Choroid plexus epithelial cell (primary cell): ENCODE measurements around the gene BUB1.

ENCODE experiments used
- DNase-seq: peaks from one replicate; pipeline ENCODE4 v3.0.0-alpha.2; 2010; ENCODE audit warnings: low read depth
- H3K4me3 ChIP-seq: 2 replicates; pipeline ENCODE4 v1.5.1; 2011; ENCODE audit warnings: low read depth, mild to moderate bottlenecking, control low read depth, low read length, moderate library complexity
- CTCF ChIP-seq: conservative IDR thresholded peaks from 2 replicates; pipeline ENCODE4 v1.5.1; 2011; ENCODE audit warnings: low read depth, mild to moderate bottlenecking, control low read depth, inconsistent platforms, low read length, moderate library complexity

Gene BUB1

GRCh38 chr2:110657724-110658305 is 20.0 kb downstream of the BUB1 start:
- no peak for DNase-seq
- no peak overlapping the region for H3K4me3 ChIP-seq

GRCh38 chr2:110655701-110656100 is 22.2 kb downstream of the BUB1 start:
- no peak overlapping the region for H3K4me3 ChIP-seq
- TF ChIP-seq CTCF, result no peak
- DNase-seq, result peak; percentile 60

More at GRCh38 chr2:110657724-110658305, 20.0 kb downstream of the BUB1 start:
- TF ChIP-seq CTCF, result no peak

- H3K4me3 ChIP-seq, result no peak overlapping the region
- TF ChIP-seq CTCF, result no peak
- no peak for DNase-seq
Measured at GRCh38 chr2:110653861-110654260, 24.0 kb downstream of the BUB1 start.

- no peak for TF ChIP-seq CTCF
- DNase-seq, result no peak
Measured at GRCh38 chr2:110650346-110650745, 27.5 kb downstream of the BUB1 start.

GRCh38 chr2:110647777-110648176 is 30.1 kb downstream of the BUB1 start:
- no peak for DNase-seq
- no peak overlapping the region for H3K4me3 ChIP-seq

More at GRCh38 chr2:110650346-110650745, 27.5 kb downstream of the BUB1 start:
- H3K4me3 ChIP-seq, result no peak overlapping the region

GRCh38 chr2:110645616-110646015 is 32.2 kb downstream of the BUB1 start:
- DNase-seq, result no peak
- TF ChIP-seq CTCF, result no peak
- no peak overlapping the region for H3K4me3 ChIP-seq

More at GRCh38 chr2:110647777-110648176, 30.1 kb downstream of the BUB1 start:
- TF ChIP-seq CTCF, result no peak

GRCh38 chr2:110644357-110644756 is 33.5 kb downstream of the BUB1 start:
- TF ChIP-seq CTCF, result no peak
- H3K4me3 ChIP-seq, result no peak overlapping the region
- no peak for DNase-seq
